T-cell (primary cell): ENCODE results near the gene SLCO2B1. TPM values are rescaled to one million over a fixed set of nuclear protein-coding genes. Genes with fewer than 3 reads are reported as not detected.

Source experiments
- ATAC-seq, 4 experiments: fragments of 200-7000 bp in 3 of 4; fragments of 150-1000 bp in 1 of 4; cut with Tn5 transposase; replicated peaks in 1 of 4; 1 replicate in 3 of 4; 2 replicates in 1 of 4; pipeline ENCODE4 v1.10.0; 2021; ENCODE audit warnings: moderate library complexity in 3 of 4, mild to moderate bottlenecking in 2 of 4, moderate number of reproducible peaks in 1 of 4
- CTCF ChIA-PET, 2 donors: fragments of 300-600 bp; sonication (Branson Sonifier 250); formaldehyde crosslinking; loops; one replicate each; lab custom pipeline; 2022; ENCODE audit warnings: antibody characterized with exemption in 2 of 2; lab: Charles Lee
- POLR2A ChIA-PET, 2 donors: fragments of 300-600 bp; sonication (Branson Sonifier 250); formaldehyde crosslinking; loops; one replicate each; lab custom pipeline; 2022; ENCODE audit warnings: antibody characterized with exemption in 2 of 2; lab: Charles Lee
- DNase-seq, 35 experiments: peaks; one replicate each; pipeline versions ENCODE4 v3.0.0 to v3.0.0-alpha.2; 2013 to 2023
- H3K27ac ChIP-seq: one replicate; pipeline ENCODE4 v1.5.1; 2013; ENCODE audit warnings: low read length
- H3K27me3 ChIP-seq, 2 experiments: replicated peaks in 1 of 2; 1 replicate in 1 of 2; 2 replicates in 1 of 2; pipeline versions ENCODE4 v1.6.1 to v1.7.0; 2013; ENCODE audit warnings: low read length in 1 of 2, mixed read lengths in 1 of 2; ENCODE audit not compliant: control insufficient read depth in 2 of 2, insufficient read depth in 2 of 2; ENCODE audit errors: extremely low read depth in 1 of 2
- H3K36me3 ChIP-seq, 2 donors: 1 replicate in 1 of 2; 2 replicates in 1 of 2; pipeline versions ENCODE4 v1.6.1 to v1.7.0; 2013; ENCODE audit warnings: low read length in 1 of 2; ENCODE audit not compliant: control insufficient read depth in 2 of 2, insufficient read depth in 1 of 2; ENCODE audit errors: extremely low read depth in 1 of 2
- H3K4me1 ChIP-seq, 2 experiments: 1 replicate in 1 of 2; 2 replicates in 1 of 2; pipeline versions ENCODE4 v1.6.1 to v1.7.0; 2013; ENCODE audit warnings: low read length in 2 of 2, mixed read lengths in 1 of 2; ENCODE audit not compliant: insufficient read depth in 2 of 2, control insufficient read depth in 1 of 2; ENCODE audit errors: extremely low read depth in 1 of 2
- H3K4me3 ChIP-seq, 2 donors: 1 replicate in 1 of 2; 2 replicates in 1 of 2; pipeline versions ENCODE4 v1.5.1 to v1.7.0; 2013; ENCODE audit warnings: mild to moderate bottlenecking in 2 of 2, low read length in 1 of 2, moderate library complexity in 1 of 2; ENCODE audit not compliant: control insufficient read depth in 1 of 2; ENCODE audit errors: extremely low read depth in 1 of 2
- H3K9me3 ChIP-seq: 2 replicates; pipeline ENCODE4 v1.7.0; 2013
- H3K27ac Mint-ChIP-seq, 2 donors: one replicate each; pipeline ENCODE4 v1.8.0; 2020 to 2021; ENCODE audit warnings: mild to moderate bottlenecking in 2 of 2, mixed read lengths in 2 of 2
- H3K27me3 Mint-ChIP-seq, 2 donors: one replicate each; pipeline ENCODE4 v1.8.0; 2021 to 2022; ENCODE audit warnings: mixed read lengths in 2 of 2
- H3K36me3 Mint-ChIP-seq: one replicate; pipeline ENCODE4 v1.8.0; 2021; ENCODE audit warnings: mixed read lengths
- H3K4me1 Mint-ChIP-seq, 3 donors: one replicate each; pipeline ENCODE4 v1.8.0; 2020 to 2022; ENCODE audit warnings: mixed read lengths in 3 of 3, mild to moderate bottlenecking in 1 of 3
- H3K4me3 Mint-ChIP-seq, 3 donors: one replicate each; pipeline ENCODE4 v1.8.0; 2020 to 2022; ENCODE audit warnings: mild to moderate bottlenecking in 3 of 3, mixed read lengths in 3 of 3, moderate library complexity in 3 of 3
- H3K9me3 Mint-ChIP-seq, 3 donors: one replicate each; pipeline ENCODE4 v1.8.0; 2020 to 2022; ENCODE audit warnings: mixed read lengths in 3 of 3
- WGBS: methylation state at CpG from one replicate; pipeline ENCODE4 v1.1.5; 2013; ENCODE audit warnings: missing lambda C conversion rate; ENCODE audit not compliant: insufficient coverage; 5-methylcytosine and 5-hydroxymethylcytosine counted together
- total RNA-seq, 35 experiments: library from RNA in 6 of 35; stranded (reverse) in 6 of 35; fragments of 120-200 nt in 1 of 35; gene quantifications; one replicate each; pipeline versions ENCODE4 v1.2.1 to v1.2.4 and lab custom pipeline; 2013 to 2026

The SLCO2B1 gene
- total RNA-seq, 5 donors from 2014 or later (not counting 1 experiment from before 2014, with no cell fraction given): 0.55 to 0.79 (median 0.63) TPM; not detected in 2

DNA sequence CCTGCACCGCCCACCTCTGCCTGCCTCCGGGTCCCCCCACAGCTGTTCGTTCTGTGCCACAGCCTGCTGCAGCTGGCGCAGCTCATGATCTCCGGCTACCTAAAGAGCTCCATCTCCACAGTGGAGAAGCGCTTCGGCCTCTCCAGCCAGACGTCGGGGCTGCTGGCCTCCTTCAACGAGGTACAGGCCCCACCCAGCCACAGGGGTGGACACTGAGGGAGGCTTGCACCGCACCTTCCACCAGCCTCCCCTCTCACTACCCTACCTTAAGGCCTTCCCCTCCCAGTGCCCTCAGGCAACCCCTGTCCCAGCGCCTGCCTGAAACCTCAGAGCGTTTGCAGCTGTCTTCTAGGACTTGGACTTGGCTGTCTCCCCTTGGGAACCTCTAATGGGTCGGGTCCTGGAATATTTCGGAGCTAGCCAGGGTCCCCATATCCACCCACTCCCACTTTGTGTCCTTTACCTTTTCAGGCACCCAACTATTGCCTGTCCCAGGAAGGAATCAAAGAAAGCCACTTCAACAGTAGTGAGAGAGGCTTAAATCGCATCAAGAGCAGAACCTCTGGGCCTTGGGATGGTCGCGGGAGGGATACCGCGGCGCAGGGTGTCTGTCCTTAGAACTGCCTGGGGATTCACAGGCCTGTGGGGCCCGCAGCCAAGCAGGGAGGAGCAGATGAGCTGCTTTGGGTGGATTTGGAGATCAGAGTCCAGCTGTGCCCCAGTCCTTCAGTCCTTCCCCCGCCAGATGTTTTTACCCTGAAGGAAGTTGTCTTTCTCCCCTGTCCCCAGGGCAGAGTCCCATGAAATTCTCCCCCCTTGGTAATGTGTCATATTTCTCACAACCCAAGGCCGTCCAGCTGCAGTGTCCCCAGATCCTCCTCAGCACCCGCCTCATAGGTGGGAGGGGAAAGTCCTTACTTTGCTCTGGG lies 13.3 kb downstream of the SLCO2B1 start:
- CTCF ChIA-PET: interaction anchor here in 1 of 2 donors (0.9 kb wide), 1 partner anchor 18 kb away, joined by 3 read pairs; no protein-coding TSS in a partner anchor

GRCh38 chr11:75165721-75166120 lies 14.8 kb downstream of the SLCO2B1 start:
- H3K4me1 Mint-ChIP-seq: peaks cover 0 to 7% (median 0%) of the 10 kb centered on the region in 3 donors
- ChIA-PET POLR2A (no interaction called here), CTCF (no interaction called here)
- Histone ChIP-seq H3K4me3 (no peak overlapping the region), H3K4me1 (no peaks in the 10 kb centered on the region), H3K27ac (no peak overlapping the region), H3K27me3 (peaks cover 0 to 7% of the 10 kb centered on the region in 2 experiments), H3K36me3 (no peaks in the 10 kb centered on the region), H3K9me3 (no peaks in the 10 kb centered on the region)
- H3K27ac Mint-ChIP-seq: no peak overlapping the region
- H3K27me3 Mint-ChIP-seq: peaks cover 0 to 2% of the 10 kb centered on the region in 2 donors
- no peak for ATAC-seq
- WGBS: 91% methylated on average over 9 of the region's 11 CpGs
- H3K9me3 Mint-ChIP-seq: peaks cover 0 to 6% (median 3%) of the 10 kb centered on the region in 3 donors
- H3K4me3 Mint-ChIP-seq: no peak overlapping the region
- no peaks in the 10 kb centered on the region for H3K36me3 Mint-ChIP-seq
- DNase-seq: no peak

More for the DNA sequence above, 13.3 kb downstream of the SLCO2B1 start:
- Mint-ChIP-seq H3K27me3 (peaks cover 0 to 2% of the 10 kb centered on the region in 2 donors), H3K9me3 (peaks cover 0 to 10% (median 5%) of the 10 kb centered on the region in 3 donors), H3K36me3 (no peaks in the 10 kb centered on the region), H3K4me3 (no peak overlapping the region), H3K4me1 (peaks cover 0 to 7% (median 0%) of the 10 kb centered on the region in 3 donors), H3K27ac (no peak overlapping the region)
- POLR2A ChIA-PET: no interaction called here
- peaks cover 0 to 2% of the 10 kb centered on the region in 2 experiments for H3K27me3 ChIP-seq
- H3K27ac ChIP-seq: no peak overlapping the region
- no peak overlapping the region for H3K4me3 ChIP-seq
- H3K36me3 ChIP-seq: no peaks in the 10 kb centered on the region
- no peaks in the 10 kb centered on the region for H3K9me3 ChIP-seq
- no peak for ATAC-seq
- WGBS: 85% methylated on average over 21 of the region's 25 CpGs
- H3K4me1 ChIP-seq: no peaks in the 10 kb centered on the region
- no peak for DNase-seq

- H3K27ac ChIP-seq: no peak overlapping the region
- H3K27me3 Mint-ChIP-seq: peaks cover 0 to 2% of the 10 kb centered on the region in 2 donors
- H3K36me3 Mint-ChIP-seq: no peaks in the 10 kb centered on the region
- CTCF ChIA-PET: no interaction called here
- DNase-seq (no peak), ATAC-seq (no peak)
- no peak overlapping the region for H3K27ac Mint-ChIP-seq
- WGBS: 94% methylated on average over 3 of the region's 3 CpGs
- POLR2A ChIA-PET: no interaction called here
- no peaks in the 10 kb centered on the region for H3K4me1 ChIP-seq
- H3K9me3 ChIP-seq: no peaks in the 10 kb centered on the region
- H3K36me3 ChIP-seq: no peaks in the 10 kb centered on the region
- H3K4me1 Mint-ChIP-seq: peaks cover 0 to 3% (median 0%) of the 10 kb centered on the region in 3 donors
- H3K4me3 ChIP-seq: no peak overlapping the region
- no peaks in the 10 kb centered on the region for H3K9me3 Mint-ChIP-seq
- H3K4me3 Mint-ChIP-seq: no peak overlapping the region
- H3K27me3 ChIP-seq: peaks cover 0 to 10% of the 10 kb centered on the region in 2 experiments
Observed at GRCh38 chr11:75166791-75167190, 15.9 kb downstream of the SLCO2B1 start.

DNA sequence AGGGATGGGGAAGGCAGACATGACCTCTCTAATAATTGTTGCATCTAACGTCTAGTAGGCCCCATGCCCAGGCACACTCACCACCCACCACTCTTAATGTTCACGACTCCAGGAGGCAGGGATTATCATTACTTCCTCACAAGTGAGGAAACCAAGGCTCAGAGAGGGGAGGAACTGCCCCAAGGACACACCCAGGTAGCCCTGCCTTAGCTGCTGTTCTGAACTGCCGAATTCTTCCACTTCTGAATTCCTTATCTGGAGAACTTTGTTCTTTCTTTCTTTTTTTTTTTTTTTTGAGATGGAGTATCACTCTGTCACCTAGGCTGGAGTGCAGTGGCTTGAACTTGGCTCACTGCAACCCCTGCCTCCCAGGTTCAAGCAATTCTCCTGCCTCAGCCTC lies 16.7 kb downstream of the SLCO2B1 start:
- H3K4me3 ChIP-seq: no peak overlapping the region
- Mint-ChIP-seq H3K36me3 (no peaks in the 10 kb centered on the region), H3K4me1 (no peaks in the 10 kb centered on the region), H3K27me3 (peaks cover 0 to 2% of the 10 kb centered on the region in 2 donors), H3K27ac (no peak overlapping the region), H3K9me3 (no peaks in the 10 kb centered on the region), H3K4me3 (no peak overlapping the region)
- no peaks in the 10 kb centered on the region for H3K36me3 ChIP-seq
- WGBS: no CpG with 5 or more reads among the region's 3 CpGs
- no peaks in the 10 kb centered on the region for H3K4me1 ChIP-seq
- CTCF ChIA-PET: no interaction called here
- no peak for ATAC-seq
- no peak for DNase-seq
- H3K27ac ChIP-seq: no peak overlapping the region
- POLR2A ChIA-PET: no interaction called here
- peaks cover 0 to 10% of the 10 kb centered on the region in 2 experiments for H3K27me3 ChIP-seq
- no peaks in the 10 kb centered on the region for H3K9me3 ChIP-seq

- 78% methylated on average over 4 of the region's 13 CpGs for WGBS
- Histone ChIP-seq H3K4me1 (peaks cover 0 to 1% of the 10 kb centered on the region in 2 experiments), H3K27ac (no peak overlapping the region), H3K9me3 (no peaks in the 10 kb centered on the region), H3K4me3 (no peak overlapping the region), H3K27me3 (peaks cover 0 to 10% of the 10 kb centered on the region in 2 experiments), H3K36me3 (no peaks in the 10 kb centered on the region)
- ATAC-seq: no peak
- CTCF ChIA-PET: no interaction called here
- Mint-ChIP-seq H3K27ac (no peak overlapping the region), H3K4me1 (peaks cover 3% of the 10 kb centered on the region in 3 donors), H3K27me3 (no peaks in the 10 kb centered on the region), H3K9me3 (no peaks in the 10 kb centered on the region), H3K4me3 (no peak overlapping the region), H3K36me3 (no peaks in the 10 kb centered on the region)
- no peak for DNase-seq
- POLR2A ChIA-PET: no interaction called here
Observed at GRCh38 chr11:75169101-75169885, 18.4 kb downstream of the SLCO2B1 start.

DNA sequence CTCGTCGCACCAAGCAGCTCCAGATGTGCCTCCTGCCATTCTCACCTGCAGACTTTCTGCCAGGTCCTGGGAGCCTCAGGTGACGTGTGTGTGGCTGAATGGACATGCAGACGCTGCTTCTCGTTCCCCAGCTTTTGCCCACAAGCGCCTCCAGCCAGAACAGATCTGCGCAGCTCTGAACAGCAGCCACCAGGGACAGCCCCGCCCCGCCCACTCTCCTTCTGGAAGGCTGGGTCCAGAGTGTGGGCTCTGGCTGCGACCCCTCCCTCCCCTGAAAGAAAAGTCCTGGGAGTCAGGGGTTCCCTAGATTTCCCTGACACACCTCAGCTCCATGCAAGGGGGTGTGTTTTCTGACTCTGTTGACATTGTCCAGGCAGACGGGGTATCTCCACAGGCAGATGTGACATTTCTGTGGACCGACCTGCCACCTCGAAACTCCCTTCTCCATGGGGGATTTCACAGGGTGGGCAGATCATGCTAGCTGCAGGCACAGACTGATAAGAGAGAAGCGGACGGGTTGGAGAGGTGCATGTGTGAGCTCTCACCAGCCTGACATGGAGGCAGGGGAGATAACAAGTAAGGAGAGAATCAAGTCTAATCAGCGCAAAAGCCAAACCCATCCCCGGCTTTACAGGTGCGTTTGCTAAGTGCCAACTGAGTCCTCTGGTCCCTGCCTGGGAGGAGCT lies 19.8 kb downstream of the SLCO2B1 start:
- H3K27ac ChIP-seq: no peak overlapping the region
- ATAC-seq (no peak), DNase-seq (no peak)
- ChIA-PET CTCF (no interaction called here), POLR2A (no interaction called here)
- H3K4me1 ChIP-seq: peaks cover 0 to 15% of the 10 kb centered on the region in 2 experiments
- Mint-ChIP-seq H3K4me3 (no peak overlapping the region), H3K27me3 (no peaks in the 10 kb centered on the region), H3K4me1 (peaks cover 13 to 16% (median 15%) of the 10 kb centered on the region in 3 donors), H3K36me3 (no peaks in the 10 kb centered on the region), H3K9me3 (no peaks in the 10 kb centered on the region), H3K27ac (no peak overlapping the region)
- H3K36me3 ChIP-seq: no peaks in the 10 kb centered on the region
- no peak overlapping the region for H3K4me3 ChIP-seq
- H3K27me3 ChIP-seq: peaks cover 0 to 10% of the 10 kb centered on the region in 2 experiments
- 78% methylated on average over 12 of the region's 18 CpGs for WGBS
- H3K9me3 ChIP-seq: no peaks in the 10 kb centered on the region
